Body of pancreas (tissue), 4 donors: ENCODE results near the gene CTSV.

Experiments used
- CTCF ChIP-seq, 7 experiments: fragments of 450-650 bp in 4 of 7; fragments of 200-600 bp in 3 of 7; sonication (generic) in 3 of 7; IDR thresholded peaks; one replicate each; pipeline ENCODE4 v1.5.1; 2016 to 2019; ENCODE audit warnings: antibody characterized with exemption in 7 of 7
- POLR2A ChIP-seq, 3 donors: fragments of 450-650 bp; IDR thresholded peaks; one replicate each; pipeline ENCODE4 v1.6.1; 2016; ENCODE audit warnings: antibody characterized with exemption in 3 of 3, mild to moderate bottlenecking in 2 of 3

DNA sequence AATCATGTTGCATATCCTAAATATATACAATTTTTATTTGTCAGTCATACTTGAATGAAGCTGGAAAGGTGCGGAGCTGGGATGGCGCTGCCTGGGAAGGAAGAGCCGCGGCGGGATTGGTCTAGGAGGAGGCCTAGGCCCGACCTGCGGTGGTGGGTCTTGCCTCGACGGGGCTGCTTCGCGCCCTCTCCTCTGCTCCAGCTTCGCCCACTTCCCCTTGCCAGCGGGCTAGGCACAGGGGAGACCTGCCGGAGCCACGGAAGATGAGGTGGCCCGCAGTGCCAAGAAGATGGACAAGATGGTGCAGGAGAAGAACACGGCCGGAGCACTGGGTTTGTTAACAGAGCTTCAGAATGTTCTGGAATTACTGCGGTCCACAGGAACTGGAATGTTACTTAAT is 28.5 kb upstream of the CTSV start:
- no peak for TF ChIP-seq CTCF (IDR thresholded peaks at IDR 0.05)
- TF ChIP-seq POLR2A (IDR thresholded peaks at IDR 0.05): no peak
